GM10248 (cell line): ENCODE measurements around the gene ABHD1.

Source experiments
- CTCF ChIA-PET: fragments of 300-600 bp; sonication (Branson Sonifier 250); formaldehyde crosslinking; extraction: SDS; loops from one replicate; lab custom pipeline; 2021; ENCODE audit warnings: antibody characterized with exemption; lab: Yijun Ruan, JAX
- POLR2A ChIA-PET: fragments of 350-650 bp; sonication (Branson Sonifier 250); formaldehyde crosslinking; extraction: SDS; loops from one replicate; lab custom pipeline; 2020; ENCODE audit warnings: antibody characterized with exemption; lab: Yijun Ruan, JAX
- DNase-seq: peaks from one replicate; pipeline ENCODE4 v3.0.0; 2012; ENCODE audit errors: extremely low spot score
- TF ChIP-seq, protein P1 (sequence below): IDR thresholded peaks from 2 replicates; pipeline ENCODE4 v1.5.1; 2012; ENCODE audit warnings: mild to moderate bottlenecking, low read depth; ENCODE audit errors: extremely low read depth, missing control alignments, control extremely low read depth

The ABHD1 gene

DNA sequence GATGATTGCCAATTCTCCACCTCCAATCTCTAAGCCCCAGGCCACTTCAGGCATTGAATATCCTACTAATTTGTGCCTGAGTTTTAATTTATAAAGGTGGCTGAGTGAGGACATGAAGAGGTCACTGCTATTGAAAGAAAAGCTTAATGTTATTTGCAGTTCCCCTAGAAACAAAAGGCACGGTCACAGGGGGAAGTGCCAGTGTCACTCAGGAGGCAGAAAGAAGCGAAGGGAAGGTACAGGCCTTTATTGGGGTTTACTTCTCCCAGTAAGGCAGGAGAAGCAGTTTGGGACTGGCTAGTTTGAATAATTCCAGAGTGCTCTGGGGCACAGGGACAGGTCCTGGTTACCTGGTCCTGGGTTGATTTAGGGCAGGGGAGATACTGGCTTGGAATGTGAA lies 1.7 kb upstream of the ABHD1 start:
- TF ChIP-seq, protein P1, sequence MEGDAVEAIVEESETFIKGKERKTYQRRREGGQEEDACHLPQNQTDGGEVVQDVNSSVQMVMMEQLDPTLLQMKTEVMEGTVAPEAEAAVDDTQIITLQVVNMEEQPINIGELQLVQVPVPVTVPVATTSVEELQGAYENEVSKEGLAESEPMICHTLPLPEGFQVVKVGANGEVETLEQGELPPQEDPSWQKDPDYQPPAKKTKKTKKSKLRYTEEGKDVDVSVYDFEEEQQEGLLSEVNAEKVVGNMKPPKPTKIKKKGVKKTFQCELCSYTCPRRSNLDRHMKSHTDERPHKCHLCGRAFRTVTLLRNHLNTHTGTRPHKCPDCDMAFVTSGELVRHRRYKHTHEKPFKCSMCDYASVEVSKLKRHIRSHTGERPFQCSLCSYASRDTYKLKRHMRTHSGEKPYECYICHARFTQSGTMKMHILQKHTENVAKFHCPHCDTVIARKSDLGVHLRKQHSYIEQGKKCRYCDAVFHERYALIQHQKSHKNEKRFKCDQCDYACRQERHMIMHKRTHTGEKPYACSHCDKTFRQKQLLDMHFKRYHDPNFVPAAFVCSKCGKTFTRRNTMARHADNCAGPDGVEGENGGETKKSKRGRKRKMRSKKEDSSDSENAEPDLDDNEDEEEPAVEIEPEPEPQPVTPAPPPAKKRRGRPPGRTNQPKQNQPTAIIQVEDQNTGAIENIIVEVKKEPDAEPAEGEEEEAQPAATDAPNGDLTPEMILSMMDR: no peak
- CTCF ChIA-PET: no interaction called here
- POLR2A ChIA-PET: no interaction called here
- DNase-seq: no peak

DNA sequence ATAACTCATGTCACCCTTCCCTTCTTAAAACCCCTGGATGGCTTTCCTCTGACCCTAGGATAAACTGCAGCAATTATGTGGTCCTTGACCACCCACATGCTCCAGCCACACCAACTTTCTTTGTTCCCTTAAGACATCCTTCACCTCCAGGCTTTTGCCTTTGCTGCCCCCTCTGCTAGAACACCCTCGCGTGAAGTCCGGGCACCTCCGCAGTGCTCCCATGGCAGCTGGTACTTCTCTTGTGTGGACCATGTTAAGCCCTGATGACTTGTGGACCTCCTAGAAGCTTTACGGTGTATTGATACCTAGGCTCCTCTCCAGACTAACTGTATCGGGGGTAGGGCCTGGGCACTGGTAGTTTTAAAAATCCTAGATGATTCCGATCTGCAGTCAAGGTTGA lies 824 bp upstream of the ABHD1 start:
- ChIA-PET CTCF (interaction anchor here (1.0 to 2.9 kb wide), 5 partner anchors 8 to 144 kb away, joined by 3 to 22 read pairs (median 3); partner anchors contain the start of gene PREB), POLR2A (no interaction called here)
- DNase-seq: no peak
- TF ChIP-seq, protein P1: no peak

- TF ChIP-seq, protein P1: no peak
- ChIA-PET POLR2A (no interaction called here), CTCF (interaction anchor here (1.0 to 2.9 kb wide), 6 partner anchors 9 to 155 kb away, joined by 3 to 22 read pairs (median 6); partner anchors contain the start of gene PREB)
- no peak for DNase-seq
These were observed 1.5 kb downstream of the ABHD1 start for GRCh38 chr2:27125104-27125503.

DNA sequence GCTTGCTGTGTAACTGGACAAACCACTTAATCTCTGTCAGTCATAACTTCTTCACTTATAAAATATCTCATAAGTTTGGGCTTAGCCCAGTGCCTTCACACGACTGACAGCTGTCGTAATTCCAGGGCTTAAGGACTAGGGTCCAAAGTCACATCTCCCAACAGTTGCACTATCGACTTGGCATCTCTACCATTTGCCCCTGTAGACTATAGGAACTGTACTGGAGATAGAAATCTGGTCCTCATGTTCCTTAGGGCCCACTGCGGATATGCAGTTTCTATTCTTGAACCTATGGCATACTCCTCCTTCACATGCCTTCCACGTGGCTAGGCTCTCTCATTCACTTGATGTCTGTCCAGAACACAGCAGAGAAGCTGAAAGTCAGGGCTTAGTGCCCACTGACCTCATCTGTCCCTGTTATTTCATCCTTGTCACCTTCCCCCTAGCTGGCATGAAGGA lies 2.7 kb downstream of the ABHD1 start:
- ChIA-PET CTCF (interaction anchor here (0.8 to 2.1 kb wide), 3 partner anchors 16 to 154 kb away, joined by 3 to 6 read pairs (median 3); no protein-coding TSS in a partner anchor), POLR2A (no interaction called here)
- no peak for DNase-seq
- TF ChIP-seq, protein P1: no peak

DNA sequence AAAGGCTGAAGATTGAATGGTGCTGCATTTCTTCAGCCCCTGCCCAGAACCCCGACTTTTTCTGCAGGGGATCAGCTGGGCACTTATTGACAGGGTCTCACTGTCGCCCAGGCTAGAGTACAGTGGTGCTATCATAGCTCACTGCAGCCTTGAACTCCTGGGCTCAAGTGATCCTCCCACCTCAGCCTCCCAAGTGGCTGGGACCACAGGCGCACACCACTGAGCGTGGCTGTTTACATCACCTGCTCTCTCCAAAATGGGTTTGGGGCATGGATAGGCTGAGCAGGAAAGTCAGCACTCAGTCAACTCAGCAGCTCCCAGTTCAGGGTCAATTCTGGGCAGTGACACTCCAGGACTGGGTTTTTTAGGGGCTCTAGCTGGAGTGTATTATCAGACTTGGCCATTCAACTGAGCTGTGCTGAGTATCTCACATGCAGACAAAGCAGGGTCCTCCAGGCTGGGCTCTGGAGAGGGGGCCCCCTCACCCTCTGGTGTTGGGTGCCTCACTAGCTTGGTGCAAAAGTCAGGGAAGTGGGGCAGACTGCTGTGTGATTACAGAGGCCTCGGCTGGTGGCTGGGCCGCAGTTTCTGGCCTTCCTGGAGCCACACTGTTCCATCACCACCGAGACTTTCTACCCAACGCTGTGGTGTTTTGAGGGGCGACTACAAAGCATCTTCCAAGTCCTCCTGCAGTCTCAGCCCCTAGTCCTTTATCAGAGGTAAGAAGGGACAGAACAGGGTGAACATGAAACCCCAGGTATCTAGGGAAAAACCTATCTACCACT lies 4.5 kb downstream of the ABHD1 start:
- DNase-seq: no peak
- TF ChIP-seq, protein P1: no peak
- CTCF ChIA-PET: interaction anchor here (1.3 kb wide), 1 partner anchor 166 kb away, joined by 5 read pairs; no protein-coding TSS in a partner anchor
- POLR2A ChIA-PET: no interaction called here

DNA sequence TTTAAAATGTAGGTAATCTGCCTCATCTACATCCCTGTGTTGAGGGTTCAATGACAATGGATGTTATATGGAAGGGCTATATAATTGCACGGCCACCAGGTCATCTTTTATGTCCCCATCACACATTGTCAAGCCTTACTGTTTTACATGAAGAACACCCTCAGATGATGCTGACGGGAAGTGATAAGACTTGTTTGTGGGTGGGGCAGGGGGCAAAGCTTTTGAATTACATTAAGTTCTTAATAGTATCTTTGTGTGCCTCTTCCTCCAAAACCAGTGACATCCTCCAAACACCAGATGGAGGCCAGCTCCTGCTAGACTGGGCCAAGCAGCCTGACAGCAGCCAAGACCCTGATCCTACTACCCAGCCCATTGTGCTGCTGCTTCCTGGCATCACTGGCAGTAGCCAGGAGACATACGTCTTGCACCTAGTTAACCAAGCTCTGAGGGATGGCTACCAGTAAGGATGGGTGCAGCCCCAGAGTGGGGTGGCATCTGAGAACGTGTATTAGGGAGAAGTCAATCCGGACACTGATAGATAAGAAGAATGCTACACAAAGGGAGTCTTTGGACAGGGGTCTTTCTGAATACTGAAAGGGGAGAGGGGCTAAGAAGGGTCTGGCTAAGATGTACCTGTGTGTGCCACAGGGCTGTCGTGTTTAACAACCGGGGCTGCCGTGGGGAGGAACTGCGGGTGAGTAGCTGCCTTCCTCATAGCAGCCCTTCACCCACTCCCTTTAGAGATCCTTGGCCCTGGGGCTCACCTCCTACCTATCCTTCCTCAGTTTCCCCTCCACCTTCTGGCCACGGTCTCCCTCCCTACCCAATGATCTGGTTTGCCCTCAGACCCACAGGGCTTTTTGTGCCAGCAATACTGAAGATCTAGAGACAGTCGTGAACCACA lies 5.3 kb downstream of the ABHD1 start:
- ChIA-PET CTCF (interaction anchor here (1.3 kb wide), 1 partner anchor 167 kb away, joined by 5 read pairs; no protein-coding TSS in a partner anchor), POLR2A (no interaction called here)
- DNase-seq: no peak
- TF ChIP-seq, protein P1: no peak
